HEK293T (cell line): ENCODE data around the gene SLC29A1.

Experiments
- CTCF ChIA-PET: fragments of 350-600 bp; formaldehyde crosslinking; extraction: SDS; loops from one replicate; lab custom pipeline; 2021; ENCODE audit warnings: antibody characterized with exemption, inconsistent platforms; lab: Yijun Ruan, JAX
- POLR2A ChIA-PET: fragments of 350-600 bp; formaldehyde crosslinking; extraction: SDS; loops from one replicate; lab custom pipeline; 2020; ENCODE audit warnings: antibody characterized with exemption, inconsistent platforms; lab: Yijun Ruan, JAX
- DNase-seq: peaks from one replicate; pipeline ENCODE4 v3.0.0; 2012; ENCODE audit warnings: mixed read lengths; ENCODE audit errors: extremely low spot score
- ARNT ChIP-seq: fragments of 450-650 bp; IDR thresholded peaks from 2 replicates; pipeline ENCODE4 v1.6.1; 2017; ENCODE audit warnings: mild to moderate bottlenecking
- BHLHE40 ChIP-seq: fragments of 450-650 bp; IDR thresholded peaks from 2 replicates; pipeline ENCODE4 v1.6.1; 2016; ENCODE audit warnings: mild to moderate bottlenecking, moderate library complexity, borderline replicate concordance
- CTBP1 ChIP-seq: fragments of 450-650 bp; IDR thresholded peaks from 2 replicates; pipeline ENCODE4 v1.6.1; 2016; ENCODE audit warnings: borderline replicate concordance
- ELF4 ChIP-seq: fragments of 450-650 bp; IDR thresholded peaks from 2 replicates; pipeline ENCODE4 v1.6.1; 2017; ENCODE audit warnings: antibody characterized with exemption
- FOXA1 ChIP-seq: fragments of 450-650 bp; IDR thresholded peaks from 2 replicates; pipeline ENCODE4 v1.6.1; 2016; ENCODE audit warnings: mild to moderate bottlenecking
- FOXK2 ChIP-seq: fragments of 450-650 bp; IDR thresholded peaks from 2 replicates; pipeline ENCODE4 v1.6.1; 2016; ENCODE audit warnings: mild to moderate bottlenecking
- FOXM1 ChIP-seq: fragments of 450-650 bp; IDR thresholded peaks from 2 replicates; pipeline ENCODE4 v1.6.1; 2017; ENCODE audit warnings: mild to moderate bottlenecking, borderline replicate concordance
- HDGF ChIP-seq: fragments of 450-650 bp; IDR thresholded peaks from 2 replicates; pipeline ENCODE4 v1.6.1; 2017; ENCODE audit warnings: antibody characterized with exemption, borderline replicate concordance
- L3MBTL2 ChIP-seq: fragments of 450-650 bp; conservative IDR thresholded peaks from 2 replicates; pipeline ENCODE4 v1.6.1; 2016; ENCODE audit warnings: mild to moderate bottlenecking
- LEF1 ChIP-seq: fragments of 450-650 bp; IDR thresholded peaks from 2 replicates; pipeline ENCODE4 v1.6.1; 2017; ENCODE audit warnings: mild to moderate bottlenecking, borderline replicate concordance
- NFRKB ChIP-seq: fragments of 450-650 bp; IDR thresholded peaks from 2 replicates; pipeline ENCODE4 v1.6.1; 2016; ENCODE audit warnings: mild to moderate bottlenecking, moderate library complexity
- PKNOX1 ChIP-seq: fragments of 450-650 bp; IDR thresholded peaks from 2 replicates; pipeline ENCODE4 v1.6.1; 2016
- SP1 ChIP-seq: fragments of 450-650 bp; IDR thresholded peaks from 2 replicates; pipeline ENCODE4 v1.6.1; 2017
- SUZ12 ChIP-seq: fragments of 450-650 bp; IDR thresholded peaks from 2 replicates; pipeline ENCODE4 v1.6.1; 2016; ENCODE audit warnings: mild to moderate bottlenecking
- TARDBP ChIP-seq: fragments of 450-650 bp; IDR thresholded peaks from 2 replicates; pipeline ENCODE4 v1.6.1; 2016
- ZNF384 ChIP-seq: fragments of 450-650 bp; IDR thresholded peaks from 2 replicates; pipeline ENCODE4 v1.6.1; 2016

The SLC29A1 gene

GRCh38 chr6:44253307-44254101 is 30.1 kb downstream of the SLC29A1 start:
- ChIA-PET POLR2A (no interaction called here), CTCF (interaction anchor here (0.7 to 1.2 kb wide), 5 partner anchors 17 to 91 kb away, joined by 3 read pairs; partner anchors contain the start of gene TMEM151B)
- no peak for TF ChIP-seq ZNF384
- TF ChIP-seq SUZ12 = no peak
- no peak for TF ChIP-seq HDGF
- TF ChIP-seq ELF4 = no peak
- TF ChIP-seq LEF1 = no peak
- TF ChIP-seq BHLHE40 = no peak
- no peak for TF ChIP-seq SP1
- TF ChIP-seq FOXA1 = no peak
- TF ChIP-seq PKNOX1 = no peak
- TF ChIP-seq NFRKB = no peak
- no peak for TF ChIP-seq ARNT
- TF ChIP-seq CTBP1 = no peak
- TF ChIP-seq L3MBTL2 = no peak
- TF ChIP-seq FOXM1 = no peak
- no peak for TF ChIP-seq FOXK2
- no peak for TF ChIP-seq TARDBP
- no peak for DNase-seq

- TF ChIP-seq SP1 = no peak
- no peak for TF ChIP-seq LEF1
- TF ChIP-seq SUZ12 = no peak
- TF ChIP-seq ELF4 = no peak; the same call in none of the 2 replicates
- TF ChIP-seq TARDBP = no peak
- no peak for TF ChIP-seq NFRKB
- TF ChIP-seq L3MBTL2 = no peak
- TF ChIP-seq ZNF384 = no peak
- no peak for TF ChIP-seq BHLHE40
- TF ChIP-seq CTBP1 = no peak
- no peak for TF ChIP-seq HDGF
- no peak for TF ChIP-seq FOXA1
- TF ChIP-seq FOXK2 = no peak
- no peak for TF ChIP-seq ARNT
- no peak for TF ChIP-seq FOXM1
- TF ChIP-seq PKNOX1 = no peak
- DNase-seq = no peak
- ChIA-PET CTCF (interaction anchor here (0.7 to 3.4 kb wide), 9 partner anchors 13 to 92 kb away, joined by 3 to 28 read pairs (median 3); partner anchors contain the start of gene TMEM151B), POLR2A (interaction anchor here (0.9 to 3.7 kb wide), 2 partner anchors 8 kb away, joined by 3 to 117 read pairs; partner anchors contain the start of gene HSP90AB1)
Measured at GRCh38 chr6:44254191-44255104, 31.1 kb downstream of the SLC29A1 start.

GRCh38 chr6:44255105-44255808 is 31.9 kb downstream of the SLC29A1 start:
- TF ChIP-seq FOXA1 (no peak), L3MBTL2 (0 out of 2 replicates have a peak, but pooled peaks have one; percentile 7)
- POLR2A ChIA-PET = interaction anchor here (0.8 to 3.7 kb wide), 3 partner anchors 9 to 82 kb away, joined by 3 to 117 read pairs (median 6); partner anchors contain the start of gene HSP90AB1
- DNase-seq = no peak
- CTCF ChIA-PET = interaction anchor here (0.7 to 3.4 kb wide), 5 partner anchors 12 to 93 kb away, joined by 3 to 28 read pairs (median 3); partner anchors contain the start of gene TMEM151B

- DNase-seq = no peak
- POLR2A ChIA-PET = interaction anchor here (0.7 to 3.7 kb wide), 18 partner anchors 10 to 83 kb away, joined by 3 to 117 read pairs (median 4); partner anchors contain the start of genes HSP90AB1 and SLC29A1
- no peak for TF ChIP-seq ELF4
- no peak for TF ChIP-seq FOXM1
- TF ChIP-seq ZNF384 = no peak
- no peak for TF ChIP-seq SUZ12
- no peak for TF ChIP-seq NFRKB
- no peak for TF ChIP-seq FOXA1
- TF ChIP-seq CTBP1 = no peak
- TF ChIP-seq FOXK2 = no peak
- no peak for TF ChIP-seq BHLHE40
- no peak for TF ChIP-seq L3MBTL2
- no peak for TF ChIP-seq ARNT
- TF ChIP-seq SP1 = no peak
- TF ChIP-seq PKNOX1 = no peak
- no peak for TF ChIP-seq HDGF
- CTCF ChIA-PET = interaction anchor here (0.6 to 3.4 kb wide), 18 partner anchors 7 to 255 kb away, joined by 3 to 28 read pairs (median 4); partner anchors contain the start of genes HSP90AB1 and TMEM151B
Measured at GRCh38 chr6:44255871-44256774, 32.7 kb downstream of the SLC29A1 start.
